Lung (tissue), 12 donors: ENCODE data around the gene MRPL39. TPM values are rescaled to one million over a fixed set of nuclear protein-coding genes. Genes with fewer than 3 reads are reported as not detected.

ENCODE experiments used
- ATAC-seq: fragments of 200-7000 bp; cut with Tn5 transposase; one replicate; pipeline ENCODE4 v1.9.1; 2020; ENCODE audit warnings: moderate number of reproducible peaks; ENCODE audit not compliant: insufficient read depth, low FRiP score
- DNase-seq, 3 donors: peaks; one replicate each; pipeline ENCODE4 v3.0.0-alpha.2; 2013 to 2017
- H3K27ac ChIP-seq, 2 donors: one replicate each; pipeline ENCODE4 v1.5.1; 2013; ENCODE audit warnings: mild to moderate bottlenecking in 2 of 2, moderate library complexity in 2 of 2, control low read depth in 1 of 2, inconsistent platforms in 1 of 2, low read depth in 1 of 2, low read length in 1 of 2
- H3K27me3 ChIP-seq, 3 donors: one replicate each; pipeline ENCODE4 v1.5.1; 2013; ENCODE audit warnings: low read length in 2 of 3; ENCODE audit not compliant: control insufficient read depth in 3 of 3, insufficient read depth in 3 of 3
- H3K36me3 ChIP-seq, 4 donors: one replicate each; pipeline ENCODE4 v1.5.1; 2013; ENCODE audit warnings: low read length in 4 of 4, mild to moderate bottlenecking in 1 of 4, moderate library complexity in 1 of 4; ENCODE audit not compliant: control insufficient read depth in 4 of 4, insufficient read depth in 4 of 4
- H3K4me1 ChIP-seq, 5 donors: one replicate each; pipeline ENCODE4 v1.5.1; 2013; ENCODE audit warnings: low read length in 5 of 5, mild to moderate bottlenecking in 2 of 5, moderate library complexity in 1 of 5; ENCODE audit not compliant: control insufficient read depth in 5 of 5, insufficient read depth in 5 of 5
- H3K4me3 ChIP-seq: one replicate; pipeline ENCODE4 v1.5.1; 2013; ENCODE audit warnings: mild to moderate bottlenecking, control low read depth, moderate library complexity
- H3K9ac ChIP-seq, 2 donors: one replicate each; pipeline ENCODE4 v1.5.1; 2013; ENCODE audit warnings: low read length in 2 of 2, control low read depth in 1 of 2; ENCODE audit not compliant: insufficient read depth in 1 of 2
- H3K9me3 ChIP-seq, 4 donors: one replicate each; pipeline ENCODE4 v1.5.1; 2013; ENCODE audit warnings: low read length in 3 of 4, mild to moderate bottlenecking in 1 of 4, moderate library complexity in 1 of 4; ENCODE audit not compliant: control insufficient read depth in 4 of 4, insufficient read depth in 3 of 4
- CTCF ChIP-seq: IDR thresholded peaks from 2 replicates; pipeline ENCODE4 v1.5.1; 2012; ENCODE audit warnings: mild to moderate bottlenecking; ENCODE audit errors: control extremely low read depth, extremely low read depth
- WGBS, 2 donors: extraction: QIAGEN DNeasy Blood & Tissue Kit; methylation state at CpG; one replicate each; pipeline ENCODE4 v1.1.7; 2013; 5-methylcytosine and 5-hydroxymethylcytosine counted together
- polyA plus RNA-seq, 2 donors: library from polyadenylated mRNA; stranded (reverse); fragments of 200-250 nt; gene quantifications; one replicate each; pipeline ENCODE4 v1.2.1, GENCODE V29; 2013
- total RNA-seq, 2 donors: library from RNA; depleted of rRNA in 1 of 2; stranded (reverse); fragments of >200 nt in 1 of 2; gene quantifications; one replicate each; pipeline ENCODE4 v1.2.1, GENCODE V29; 2014 to 2021
- donor health status: control.
- donor health status: control.
- donor health status: Bipolar disorder and iron deficiency.
- donor health status: healthy.
- donor health status: DM: yes; HTN: yes; CAD: no.

Gene MRPL39
- total and polyA plus RNA-seq, 4 donors = 21.8 to 31.6 (median 29.5) TPM

GRCh38 chr21:25551569-25551968 is 55.7 kb downstream of the MRPL39 start:
- H3K4me3 ChIP-seq = no peak overlapping the region
- no peak for TF ChIP-seq CTCF
- ATAC-seq (no peak), DNase-seq (no peak)
- H3K27ac ChIP-seq = no peak overlapping the region
- no peaks in the 10 kb centered on the region for H3K36me3 ChIP-seq
- no peaks in the 10 kb centered on the region for H3K4me1 ChIP-seq
- H3K27me3 ChIP-seq = no peaks in the 10 kb centered on the region
- no peak overlapping the region for H3K9ac ChIP-seq
- WGBS, 2 donors = 98 to 100% methylated on average over 1 of the region's 1 CpG
- H3K9me3 ChIP-seq = no peaks in the 10 kb centered on the region

- WGBS, 2 donors = 93 to 94% methylated on average over 11 of the region's 11 CpGs
- Histone ChIP-seq H3K27ac (no peak overlapping the region), H3K4me3 (no peak overlapping the region), H3K36me3 (no peaks in the 10 kb centered on the region), H3K4me1 (no peaks in the 10 kb centered on the region), H3K9ac (no peak overlapping the region), H3K9me3 (no peaks in the 10 kb centered on the region), H3K27me3 (no peaks in the 10 kb centered on the region)
- ATAC-seq = no peak
- no peak for DNase-seq
- no peak for TF ChIP-seq CTCF
Measured at GRCh38 chr21:25550352-25551120, 56.7 kb downstream of the MRPL39 start.

GRCh38 chr21:25541042-25541441 is 66.2 kb downstream of the MRPL39 start:
- Histone ChIP-seq H3K4me1 (no peaks in the 10 kb centered on the region), H3K27me3 (no peaks in the 10 kb centered on the region), H3K36me3 (no peaks in the 10 kb centered on the region), H3K9me3 (peaks cover 0 to 12% (median 3%) of the 10 kb centered on the region in 4 donors), H3K27ac (no peak overlapping the region), H3K9ac (no peak overlapping the region), H3K4me3 (no peak overlapping the region)
- 87 to 94% methylated on average over 2 of the region's 2 CpGs for WGBS, 2 donors
- no peak for ATAC-seq
- TF ChIP-seq CTCF = no peak
- no peak for DNase-seq

- H3K9ac ChIP-seq = no peak overlapping the region
- peaks cover 0 to 12% (median 3%) of the 10 kb centered on the region in 4 donors for H3K9me3 ChIP-seq
- no peak for ATAC-seq
- H3K36me3 ChIP-seq = no peaks in the 10 kb centered on the region
- TF ChIP-seq CTCF = no peak
- no peak overlapping the region for H3K27ac ChIP-seq
- H3K4me1 ChIP-seq = no peaks in the 10 kb centered on the region
- no peak overlapping the region for H3K4me3 ChIP-seq
- 86 to 100% methylated on average over 3 of the region's 3 CpGs for WGBS, 2 donors
- no peak for DNase-seq
- H3K27me3 ChIP-seq = no peaks in the 10 kb centered on the region
Measured at GRCh38 chr21:25539606-25540005, 67.7 kb downstream of the MRPL39 start.
